Liver (tissue), 9 donors: Measurements from ENCODE around the gene SLX1A. TPM values are rescaled to one million over a fixed set of nuclear protein-coding genes. Genes with fewer than 3 reads are reported as not detected.
"Not testable (repeated sequence)": the region's sequence is repeated elsewhere in the genome, so short reads cannot be mapped to it uniquely, and the experiment has no call there.

Experiments used
- DNase-seq: peaks from one replicate; pipeline ENCODE4 v3.0.0-alpha.2; 2017; ENCODE audit warnings: low spot score
- H3K27ac ChIP-seq, 2 donors: one replicate each; pipeline ENCODE4 v1.7.0; 2013; ENCODE audit warnings: inconsistent platforms in 2 of 2, low read length in 2 of 2, control low read depth in 1 of 2, low read depth in 1 of 2, mild to moderate bottlenecking in 1 of 2
- H3K27me3 ChIP-seq, 4 donors: one replicate each; pipeline versions ENCODE4 v1.6.1 to v1.7.0; 2013; ENCODE audit warnings: low read length in 3 of 4, inconsistent platforms in 1 of 4, mild to moderate bottlenecking in 1 of 4, moderate library complexity in 1 of 4; ENCODE audit not compliant: control insufficient read depth in 4 of 4, insufficient read depth in 4 of 4
- H3K36me3 ChIP-seq, 4 donors: one replicate each; pipeline versions ENCODE4 v1.6.1 to v1.7.0; 2013; ENCODE audit warnings: low read length in 3 of 4, mild to moderate bottlenecking in 3 of 4, low read depth in 1 of 4, moderate library complexity in 1 of 4; ENCODE audit not compliant: control insufficient read depth in 4 of 4, insufficient read depth in 3 of 4
- H3K4me1 ChIP-seq, 4 donors: one replicate each; pipeline versions ENCODE4 v1.6.1 to v1.7.0; 2013; ENCODE audit warnings: low read length in 3 of 4, mild to moderate bottlenecking in 3 of 4, moderate library complexity in 1 of 4; ENCODE audit not compliant: control insufficient read depth in 4 of 4, insufficient read depth in 4 of 4
- H3K4me3 ChIP-seq, 3 donors: one replicate each; pipeline versions ENCODE4 v1.6.1 to v1.7.0; 2013; ENCODE audit warnings: low read length in 3 of 3, control low read depth in 1 of 3, low read depth in 1 of 3, mild to moderate bottlenecking in 1 of 3
- H3K9ac ChIP-seq, 2 donors: one replicate each; pipeline ENCODE4 v1.7.0; 2013; ENCODE audit warnings: low read length in 2 of 2, mild to moderate bottlenecking in 2 of 2, moderate library complexity in 2 of 2, control low read depth in 1 of 2, low read depth in 1 of 2
- H3K9me3 ChIP-seq, 4 donors: one replicate each; pipeline versions ENCODE4 v1.6.1 to v1.7.0; 2013; ENCODE audit warnings: low read length in 3 of 4; ENCODE audit not compliant: control insufficient read depth in 4 of 4
- ATF3 ChIP-seq: IDR thresholded peaks from 2 replicates; pipeline ENCODE4 v1.6.1; 2016; ENCODE audit warnings: antibody characterized with exemption
- CTCF ChIP-seq: fragments of 150-350 bp; IDR thresholded peaks from 2 replicates; pipeline ENCODE4 v1.5.1; 2017; ENCODE audit warnings: improper control_type of control experiment, low read depth, low read length; ENCODE audit not compliant: missing input control
- EGR1 ChIP-seq, 2 donors: IDR thresholded peaks; 2 replicates each; pipeline ENCODE4 v1.6.1; 2016 to 2018; ENCODE audit warnings: antibody characterized with exemption in 2 of 2, low read depth in 2 of 2
- FOXA1 ChIP-seq: IDR thresholded peaks from 2 replicates; pipeline ENCODE4 v1.6.1; 2016; ENCODE audit warnings: antibody characterized with exemption
- FOXA2 ChIP-seq: IDR thresholded peaks from 2 replicates; pipeline ENCODE4 v1.6.1; 2016; ENCODE audit warnings: antibody characterized with exemption
- GABPA ChIP-seq, 2 donors: IDR thresholded peaks in 1 of 2; conservative IDR thresholded peaks in 1 of 2; 2 replicates each; pipeline ENCODE4 v1.6.1; 2016; ENCODE audit warnings: antibody characterized with exemption in 2 of 2, mild to moderate bottlenecking in 1 of 2, moderate library complexity in 1 of 2
- HNF4A ChIP-seq, 2 donors: conservative IDR thresholded peaks; 2 replicates each; pipeline ENCODE4 v1.6.1; 2016; ENCODE audit warnings: antibody characterized with exemption in 2 of 2, mild to moderate bottlenecking in 2 of 2
- HNF4G ChIP-seq: IDR thresholded peaks from 2 replicates; pipeline ENCODE4 v1.6.1; 2016; ENCODE audit warnings: antibody characterized with exemption
- JUND ChIP-seq, 2 donors: IDR thresholded peaks; 2 replicates each; pipeline ENCODE4 v1.6.1; 2016; ENCODE audit warnings: antibody characterized with exemption in 2 of 2
- MAX ChIP-seq: IDR thresholded peaks from 2 replicates; pipeline ENCODE4 v1.6.1; 2016; ENCODE audit warnings: antibody characterized with exemption
- NR2F2 ChIP-seq: IDR thresholded peaks from 2 replicates; pipeline ENCODE4 v1.6.1; 2016; ENCODE audit warnings: antibody characterized with exemption
- RAD21 ChIP-seq, 2 donors: IDR thresholded peaks; 2 replicates each; pipeline ENCODE4 v1.6.1; 2016; ENCODE audit warnings: antibody characterized with exemption in 2 of 2, mild to moderate bottlenecking in 2 of 2
- REST ChIP-seq: IDR thresholded peaks from 2 replicates; pipeline ENCODE4 v1.6.1; 2016; ENCODE audit warnings: antibody characterized with exemption, mild to moderate bottlenecking
- RXRA ChIP-seq, 2 donors: IDR thresholded peaks; 2 replicates each; pipeline ENCODE4 v1.6.1; 2017 to 2018; ENCODE audit warnings: antibody characterized with exemption in 2 of 2, mild to moderate bottlenecking in 1 of 2
- SP1 ChIP-seq: IDR thresholded peaks from 2 replicates; pipeline ENCODE4 v1.6.1; 2018; ENCODE audit warnings: antibody characterized with exemption, mild to moderate bottlenecking
- TAF1 ChIP-seq: conservative IDR thresholded peaks from 2 replicates; pipeline ENCODE4 v1.6.1; 2016; ENCODE audit warnings: antibody characterized with exemption, mild to moderate bottlenecking
- YY1 ChIP-seq: IDR thresholded peaks from 2 replicates; pipeline ENCODE4 v1.6.1; 2016; ENCODE audit warnings: antibody characterized with exemption, mild to moderate bottlenecking
- ZBTB33 ChIP-seq: IDR thresholded peaks from 2 replicates; pipeline ENCODE4 v1.6.1; 2016; ENCODE audit warnings: antibody characterized with exemption
- WGBS: extraction: QIAGEN DNeasy Blood & Tissue Kit; methylation state at CpG from one replicate; pipeline ENCODE4 v1.1.7; 2013; 5-methylcytosine and 5-hydroxymethylcytosine counted together
- polyA plus RNA-seq, 2 donors: library from polyadenylated mRNA; stranded (reverse) in 1 of 2; unstranded in 1 of 2; fragments of 200-250 nt in 1 of 2; fragments of >200 nt in 1 of 2; fragmentation: Nextera tagmentation in 1 of 2; extraction: Ambion mirVana in 1 of 2; gene quantifications; one replicate each; pipeline versions ENCODE4 v1.2.1 to v1.2.3, GENCODE V29; 2013 to 2015
- total RNA-seq, 2 donors: library from RNA; depleted of rRNA; stranded (reverse); fragments of >200 nt; gene quantifications; one replicate each; pipeline ENCODE4 v1.2.3, GENCODE V29; 2014
- donor health status: healthy.
- donor health status: healthy.
- donor health status: healthy.
- donor health status: healthy.
- donor health status: healthy.

SLX1A gene
- total and polyA plus RNA-seq, 4 donors: 37.1 to 55.2 (median 42.0) TPM

- TF ChIP-seq TAF1 (no peak), ATF3 (no peak), CTCF (no peak), RXRA (IDR thresholded peaks at IDR 0.05) (no peak), RAD21 (IDR thresholded peaks at IDR 0.05) (no peak), SP1 (no peak), HNF4G (no peak), FOXA1 (no peak)
- no peak overlapping the region for H3K4me3 ChIP-seq
- WGBS: 90% methylated on average over 3 of the region's 3 CpGs
- no peaks in the 10 kb centered on the region for H3K27me3 ChIP-seq
- no peaks in the 10 kb centered on the region for H3K36me3 ChIP-seq
- no peaks in the 10 kb centered on the region for H3K9me3 ChIP-seq
- no peak for DNase-seq
- no peaks in the 10 kb centered on the region for H3K4me1 ChIP-seq
- no peak overlapping the region for H3K27ac ChIP-seq
- no peak overlapping the region for H3K9ac ChIP-seq
Observed at GRCh38 chr16:30163538-30163937, 30.1 kb upstream of the SLX1A start.

- no peak for DNase-seq
- TF ChIP-seq MAX: no peak
- TF ChIP-seq RXRA (IDR thresholded peaks at IDR 0.05): no peak
- TF ChIP-seq EGR1 (IDR thresholded peaks at IDR 0.05; ENCODE audit: low read depth in 2 of 2): no peak
- no peak for TF ChIP-seq JUND (IDR thresholded peaks at IDR 0.05)
- TF ChIP-seq RAD21 (IDR thresholded peaks at IDR 0.05): no peak
- no peak for TF ChIP-seq FOXA1
- no peak for TF ChIP-seq SP1
- no peak for TF ChIP-seq HNF4A (conservative IDR thresholded peaks at IDR 0.05)
- TF ChIP-seq GABPA (IDR thresholded peaks at IDR 0.05 in 1 of 2, conservative IDR thresholded peaks at IDR 0.05 in 1 of 2): no peak
- TF ChIP-seq TAF1: no peak
- TF ChIP-seq HNF4G: no peak
- no peak for TF ChIP-seq CTCF
- no peak for TF ChIP-seq ATF3
- TF ChIP-seq FOXA2: no peak
- no peak for TF ChIP-seq NR2F2
- no peak for TF ChIP-seq ZBTB33
- TF ChIP-seq REST: no peak
- no peak for TF ChIP-seq YY1
- WGBS: 88% methylated on average over 11 of the region's 11 CpGs
- Histone ChIP-seq H3K9me3 (no peaks in the 10 kb centered on the region), H3K9ac (no peak overlapping the region), H3K36me3 (no peaks in the 10 kb centered on the region), H3K4me1 (no peaks in the 10 kb centered on the region), H3K4me3 (no peak overlapping the region), H3K27ac (no peak overlapping the region), H3K27me3 (no peaks in the 10 kb centered on the region)
Observed at GRCh38 chr16:30166202-30166902, 27.3 kb upstream of the SLX1A start.

GRCh38 chr16:30168746-30169145 is 24.9 kb upstream of the SLX1A start:
- not testable (repeated sequence) for H3K27ac ChIP-seq, H3K9me3 ChIP-seq, H3K4me3 ChIP-seq, H3K4me1 ChIP-seq, H3K36me3 ChIP-seq, H3K27me3 ChIP-seq, DNase-seq, H3K9ac ChIP-seq
- WGBS: 93% methylated on average over 16 of the region's 29 CpGs
